WTC11 (cell line): Measurements from ENCODE around the gene DEFB127. TPM values are rescaled to one million over a fixed set of nuclear protein-coding genes. Genes with fewer than 3 reads are reported as not detected.

ENCODE experiments used
- ATAC-seq: fragments of 200-7000 bp; cut with Tn5 transposase; 2 replicates; pipeline ENCODE4 v1.10.0; 2021; ENCODE audit warnings: mild to moderate bottlenecking, moderate library complexity
- Bru-seq: library from RNA; stranded (reverse); fragments of 400-500 nt; gene quantifications from one replicate; lab custom pipeline; 2021; lab: Mats Ljungman, UMichigan
- CTCF ChIA-PET: fragments of 300-600 bp; sonication (Branson Sonifier 250); formaldehyde crosslinking; loops from one replicate; lab custom pipeline; 2021; ENCODE audit warnings: antibody characterized with exemption; lab: Charles Lee
- POLR2A ChIA-PET: fragments of 350-600 bp; sonication (Branson Sonifier 250); formaldehyde crosslinking; loops from one replicate; lab custom pipeline; 2021; ENCODE audit warnings: antibody characterized with exemption; lab: Charles Lee
- DNase-seq: peaks from one replicate; pipeline ENCODE4 v3.0.0; 2021; ENCODE audit warnings: low spot score
- H3K27ac Mint-ChIP-seq: 2 replicates; pipeline ENCODE4 v1.8.0; 2021; ENCODE audit warnings: mixed read lengths
- H3K27me3 Mint-ChIP-seq: 2 replicates; pipeline ENCODE4 v1.8.0; 2021; ENCODE audit warnings: low read depth, mild to moderate bottlenecking, moderate library complexity, mixed read lengths
- H3K36me3 Mint-ChIP-seq: 2 replicates; pipeline ENCODE4 v1.8.0; 2021; ENCODE audit warnings: mixed read lengths
- H3K4me1 Mint-ChIP-seq: 2 replicates; pipeline ENCODE4 v1.8.0; 2022; ENCODE audit warnings: mixed read lengths
- H3K4me3 Mint-ChIP-seq: 2 replicates; pipeline ENCODE4 v1.8.0; 2021; ENCODE audit warnings: mild to moderate bottlenecking, moderate library complexity, mixed read lengths
- H3K9me3 Mint-ChIP-seq: 2 replicates; pipeline ENCODE4 v1.8.0; 2021; ENCODE audit warnings: mixed read lengths
- AFF4 ChIP-seq: sonication (generic); formaldehyde crosslinking; IDR thresholded peaks from 2 replicates; pipeline ENCODE4 v1.8.1; 2023; ENCODE audit warnings: mild to moderate bottlenecking, missing genetic modification reagents, borderline replicate concordance
- ATF6 ChIP-seq: sonication (generic); formaldehyde crosslinking; IDR thresholded peaks from 2 replicates; pipeline ENCODE4 v1.8.1; 2023; ENCODE audit warnings: mild to moderate bottlenecking, missing genetic modification reagents
- CREM ChIP-seq: sonication (generic); formaldehyde crosslinking; IDR thresholded peaks from 2 replicates; pipeline ENCODE4 v1.8.1; 2022; ENCODE audit warnings: mild to moderate bottlenecking, missing genetic modification reagents, moderate library complexity
- ERG ChIP-seq: fragments of 250-450 bp; sonication (Bioruptor Pico); IDR thresholded peaks from 2 replicates; pipeline ENCODE4 v1.8.0; 2021; ENCODE audit warnings: mild to moderate bottlenecking
- FOXP1 ChIP-seq: sonication (generic); formaldehyde crosslinking; IDR thresholded peaks from 2 replicates; pipeline ENCODE4 v1.8.0; 2022; ENCODE audit warnings: missing genetic modification reagents, mild to moderate bottlenecking, moderate library complexity, borderline replicate concordance
- HMGXB4 ChIP-seq: sonication (generic); formaldehyde crosslinking; IDR thresholded peaks from 2 replicates; pipeline ENCODE4 v1.8.1; 2023; ENCODE audit warnings: mild to moderate bottlenecking, moderate library complexity, missing genetic modification reagents
- IRF1 ChIP-seq: sonication (generic); formaldehyde crosslinking; IDR thresholded peaks from 2 replicates; pipeline ENCODE4 v1.8.0; 2023; ENCODE audit warnings: missing genetic modification reagents
- TCF7 ChIP-seq: sonication (generic); formaldehyde crosslinking; IDR thresholded peaks from 2 replicates; pipeline ENCODE4 v1.8.0; 2022; ENCODE audit warnings: mild to moderate bottlenecking, low read depth, missing genetic modification reagents, moderate library complexity
- ZNF425 ChIP-seq: fragments of 250-450 bp; sonication (Bioruptor Pico); conservative IDR thresholded peaks from 2 replicates; pipeline ENCODE4 v1.9.0; 2021; ENCODE audit warnings: mild to moderate bottlenecking
- ZNF512 ChIP-seq: sonication (generic); formaldehyde crosslinking; IDR thresholded peaks from 2 replicates; pipeline ENCODE4 v1.8.1; 2022; ENCODE audit warnings: missing genetic modification reagents, borderline replicate concordance
- ZSCAN18 ChIP-seq: fragments of 250-450 bp; sonication (Bioruptor Pico); IDR thresholded peaks from 2 replicates; pipeline ENCODE4 v2.1.2; 2022; ENCODE audit warnings: mild to moderate bottlenecking, moderate library complexity
- long read RNA-seq, 3 experiments: library from RNA in 1 of 3; library from capped mRNA in 1 of 3; library from polyadenylated mRNA in 1 of 3; unstranded in 2 of 3; stranded (forward) in 1 of 3; transcript quantifications; one replicate each; pipeline ENCODE4 v2.0.0, GENCODE V29; 2021
- total RNA-seq: library from RNA; stranded (reverse); gene quantifications from 3 replicates; pipeline ENCODE4 v1.2.3, GENCODE V29; 2021

The DEFB127 gene
- not detected in 3 replicates for total RNA-seq
- Bru-seq, nascent RNA, result not detected
- long read RNA-seq, experiment 1, result 0 reads
- long read RNA-seq, experiment 2, result 0 reads
- long read RNA-seq, experiment 3, result 0 reads

GRCh38 chr20:157154-157553, at the start of gene DEFB127:
Gene DEFB127, plus strand, starts transcription at chr20:157454. Its CDS starts 91 bp downstream, at chr20:157545.
- peaks cover 60% of the 10 kb centered on the region for H3K27me3 Mint-ChIP-seq
- no peak for TF ChIP-seq HMGXB4 (CRISPR knock-in tag)
- TF ChIP-seq AFF4, result no peak
- TF ChIP-seq FOXP1 (CRISPR knock-in tag), result no peak
- no peak for TF ChIP-seq ERG (CRISPR knock-in tag)
- no peak for TF ChIP-seq IRF1 (CRISPR knock-in tag)
- no peak for TF ChIP-seq CREM (CRISPR knock-in tag)
- TF ChIP-seq, all 79 proteins: peak for 0
- Mint-ChIP-seq H3K27ac (no peak within 1 kb of the TSS), H3K4me3 (no peak within 1 kb of the TSS), H3K36me3 (no peaks in the 10 kb centered on the region), H3K9me3 (no peaks in the 10 kb centered on the region), H3K4me1 (no peaks in the 10 kb centered on the region)
- ATAC-seq (no peak), DNase-seq (no peak)
- ChIA-PET POLR2A (no interaction called here), CTCF (no interaction called here)

GRCh38 chr20:112396-112795, 44.9 kb upstream of the DEFB127 start:
- Mint-ChIP-seq H3K4me1 (no peaks in the 10 kb centered on the region), H3K9me3 (peaks cover 24% of the 10 kb centered on the region), H3K27me3 (peaks cover 72% of the 10 kb centered on the region), H3K4me3 (no peak overlapping the region), H3K27ac (no peak overlapping the region), H3K36me3 (no peaks in the 10 kb centered on the region)
- ChIA-PET CTCF (no interaction called here), POLR2A (no interaction called here)
- no peak for TF ChIP-seq TCF7
- no peak for TF ChIP-seq ZNF425
- TF ChIP-seq ZSCAN18 (CRISPR knock-in tag), result no peak
- no peak for TF ChIP-seq ZNF512
- TF ChIP-seq ATF6 (CRISPR knock-in tag), result no peak
- ATAC-seq (no peak), DNase-seq (no peak)
